Karpas-422 (cell line): ENCODE data around the gene ATP2C2. TPM values are rescaled to one million over a fixed set of nuclear protein-coding genes. Genes with fewer than 3 reads are reported as not detected.
"Not testable (repeated sequence)": the region's sequence is repeated elsewhere in the genome, so short reads cannot be mapped to it uniquely, and the experiment has no call there.

ENCODE experiments used
- DNase-seq: peaks from one replicate; pipeline ENCODE4 v3.0.0-alpha.2; 2015
- H2AFZ ChIP-seq: fragments of 200-600 bp; sonication (generic); 2 replicates; pipeline ENCODE4 v1.6.1; 2014; ENCODE audit warnings: antibody characterized with exemption, low read length, mixed read lengths
- H3K27ac ChIP-seq: fragments of 200-600 bp; sonication (generic); 2 replicates; pipeline ENCODE4 v1.5.1; 2014; ENCODE audit warnings: mild to moderate bottlenecking, low read length, moderate library complexity
- H3K27me3 ChIP-seq: fragments of 200-600 bp; sonication (generic); 2 replicates; pipeline ENCODE4 v1.6.1; 2014; ENCODE audit warnings: low read length, mixed read lengths
- H3K36me3 ChIP-seq: fragments of 200-600 bp; sonication (generic); 2 replicates; pipeline ENCODE4 v1.6.1; 2014; ENCODE audit warnings: low read length, mixed read lengths; ENCODE audit not compliant: insufficient read depth
- H3K4me1 ChIP-seq: fragments of 200-600 bp; sonication (generic); 2 replicates; pipeline ENCODE4 v1.6.1; 2014; ENCODE audit warnings: mild to moderate bottlenecking, low read length, mixed read lengths
- H3K4me2 ChIP-seq: fragments of 200-600 bp; sonication (generic); 2 replicates; pipeline ENCODE4 v1.6.1; 2014; ENCODE audit warnings: low read length, low read depth, mild to moderate bottlenecking; ENCODE audit not compliant: poor library complexity, severe bottlenecking
- H3K4me3 ChIP-seq: fragments of 200-600 bp; sonication (generic); 2 replicates; pipeline ENCODE4 v1.5.1; 2014; ENCODE audit warnings: mild to moderate bottlenecking, antibody characterized with exemption, low read length, mixed read lengths
- H3K79me2 ChIP-seq: fragments of 200-600 bp; sonication (generic); 2 replicates; pipeline ENCODE4 v1.6.1; 2014; ENCODE audit warnings: mild to moderate bottlenecking, low read length, mixed read lengths
- H3K9ac ChIP-seq: fragments of 200-600 bp; sonication (generic); 2 replicates; pipeline ENCODE4 v1.6.0; 2014; ENCODE audit warnings: low read length
- H3K9me2 ChIP-seq: fragments of 200-600 bp; sonication (generic), shearing (Covaris generic); replicated peaks from 2 replicates; pipeline ENCODE4 v1.6.0; 2014; ENCODE audit warnings: mild to moderate bottlenecking, low read length, moderate library complexity; ENCODE audit not compliant: insufficient read depth
- H3K9me3 ChIP-seq: fragments of 300-700, 200-600 bp; sonication (generic); 2 replicates; pipeline ENCODE4 v1.6.1; 2014; ENCODE audit warnings: low read length, mixed read lengths
- H4K20me1 ChIP-seq: fragments of 200-600 bp; sonication (generic); 2 replicates; pipeline ENCODE4 v1.6.1; 2014; ENCODE audit warnings: mild to moderate bottlenecking, antibody characterized with exemption, low read length, low read depth; ENCODE audit not compliant: insufficient read depth
- total RNA-seq: library from RNA; depleted of rRNA; stranded (reverse); fragments of >200 nt; shearing (Covaris generic); gene quantifications from 2 replicates; pipeline ENCODE4 v1.2.3, GENCODE V29; 2014; ENCODE audit warnings: low replicate concordance

The ATP2C2 gene
- total RNA-seq, 1 experiment from 2014 or later: not detected

DNA sequence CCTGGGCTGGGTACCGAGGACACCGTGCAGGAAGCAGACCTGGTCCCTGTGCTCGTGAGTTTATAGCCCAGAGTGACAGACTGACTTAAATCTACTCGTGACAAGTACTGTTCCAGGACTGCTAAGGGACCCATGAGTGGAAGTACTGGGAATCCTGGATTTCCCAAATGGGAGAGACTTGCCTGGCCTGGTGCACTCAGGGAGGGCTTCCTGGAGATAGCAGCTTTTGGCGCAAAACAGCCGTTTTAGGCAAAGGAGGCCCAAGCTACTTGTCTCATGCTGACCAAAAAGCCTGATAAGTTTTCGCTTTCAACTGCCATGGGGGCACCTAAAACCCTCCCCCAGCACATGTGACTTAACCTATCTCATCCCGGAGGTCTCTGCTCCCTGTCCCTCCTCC lies 51.4 kb downstream of the ATP2C2 start:
- no peaks in the 10 kb centered on the region for H3K4me1 ChIP-seq
- H3K9ac ChIP-seq: no peak overlapping the region
- no peak for DNase-seq
- H3K79me2 ChIP-seq: no peaks in the 10 kb centered on the region
- H4K20me1 ChIP-seq: no peaks in the 10 kb centered on the region; the same call in 1 of the 2 replicates
- H3K9me2 ChIP-seq: no peaks in the 10 kb centered on the region
- H3K27me3 ChIP-seq: no peaks in the 10 kb centered on the region
- no peak overlapping the region for H3K4me3 ChIP-seq
- H3K4me2 ChIP-seq: no peak overlapping the region
- no peak overlapping the region for H2AFZ ChIP-seq
- no peak overlapping the region for H3K27ac ChIP-seq
- peaks cover 3% of the 10 kb centered on the region; the same call in 1 of the 2 replicates for H3K9me3 ChIP-seq
- H3K36me3 ChIP-seq: no peaks in the 10 kb centered on the region

DNA sequence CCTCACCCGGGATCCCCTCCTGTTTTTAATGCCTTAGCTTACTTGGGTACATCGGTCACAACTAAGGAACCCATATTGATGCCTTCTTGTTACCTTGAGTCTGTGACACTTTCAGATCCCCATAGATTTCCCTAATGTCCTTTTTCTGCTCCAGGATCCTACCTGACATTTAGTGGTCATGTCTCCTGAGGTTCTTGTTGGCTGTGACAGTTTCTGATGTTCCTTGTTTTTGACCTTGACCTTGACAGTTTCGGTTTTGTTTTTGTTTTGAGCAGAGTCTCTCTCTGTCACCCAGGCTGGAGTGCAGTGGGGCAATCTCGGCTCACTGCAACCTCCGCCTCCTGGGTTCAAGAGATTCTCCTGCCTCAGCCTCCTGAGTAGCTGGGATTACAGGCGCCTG lies 52.2 kb downstream of the ATP2C2 start:
- not testable (repeated sequence) for H3K9me3 ChIP-seq, H4K20me1 ChIP-seq, H3K27me3 ChIP-seq, H2AFZ ChIP-seq, H3K4me1 ChIP-seq, H3K36me3 ChIP-seq, H3K79me2 ChIP-seq, H3K27ac ChIP-seq, H3K4me3 ChIP-seq, H3K4me2 ChIP-seq, DNase-seq, H3K9ac ChIP-seq, H3K9me2 ChIP-seq

DNA sequence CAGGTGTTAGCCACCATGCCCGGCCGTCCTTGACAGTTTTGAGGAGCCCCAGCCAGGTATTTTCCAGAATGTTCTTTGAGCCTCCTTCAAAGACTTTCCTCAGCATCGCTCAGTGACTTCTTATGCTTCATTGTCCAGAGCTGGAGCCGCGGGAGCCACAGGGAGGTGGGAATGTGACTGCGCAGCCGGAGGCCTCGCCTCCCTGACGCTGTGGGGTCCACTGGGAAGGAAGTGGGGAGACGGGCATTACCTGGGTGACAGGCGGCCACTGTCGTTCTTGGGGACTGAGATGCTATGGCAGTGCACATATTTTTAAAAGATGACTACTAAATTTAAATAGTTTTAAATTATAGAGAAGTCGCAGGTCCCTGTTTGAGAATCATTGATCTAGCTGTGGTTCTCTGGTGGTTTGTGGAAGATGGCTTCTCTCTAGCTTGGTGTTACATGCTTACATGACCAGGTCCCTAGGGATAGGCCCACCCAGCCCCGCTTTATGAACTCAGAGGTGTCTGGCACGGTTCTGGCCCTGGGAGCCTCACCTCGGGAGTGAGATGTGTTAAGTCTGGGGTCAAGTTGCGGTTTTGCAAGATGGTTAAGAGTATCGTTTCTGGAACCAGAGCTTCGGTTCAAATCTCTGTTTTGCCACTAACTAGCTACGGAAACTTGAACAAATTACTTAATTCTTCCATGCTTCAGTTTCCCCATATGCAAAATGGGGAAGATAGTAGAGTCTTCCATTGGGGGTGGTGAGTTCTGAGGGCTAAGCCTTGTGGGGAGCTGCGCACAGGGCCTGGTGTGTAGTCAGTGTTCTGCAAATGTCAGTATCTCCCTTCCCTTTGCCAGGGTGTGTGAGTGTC lies 53.0 kb downstream of the ATP2C2 start:
- H3K4me1 ChIP-seq: no peaks in the 10 kb centered on the region
- H3K27ac ChIP-seq: no peak overlapping the region
- H3K9me3 ChIP-seq: peaks cover 3% of the 10 kb centered on the region; the same call in 1 of the 2 replicates
- H3K79me2 ChIP-seq: no peaks in the 10 kb centered on the region
- no peak overlapping the region for H3K9ac ChIP-seq
- no peak overlapping the region for H3K4me3 ChIP-seq
- no peaks in the 10 kb centered on the region for H3K9me2 ChIP-seq
- no peak for DNase-seq
- H4K20me1 ChIP-seq: no peaks in the 10 kb centered on the region
- H3K27me3 ChIP-seq: no peaks in the 10 kb centered on the region
- no peak overlapping the region for H2AFZ ChIP-seq
- no peak overlapping the region for H3K4me2 ChIP-seq
- H3K36me3 ChIP-seq: no peaks in the 10 kb centered on the region

DNA sequence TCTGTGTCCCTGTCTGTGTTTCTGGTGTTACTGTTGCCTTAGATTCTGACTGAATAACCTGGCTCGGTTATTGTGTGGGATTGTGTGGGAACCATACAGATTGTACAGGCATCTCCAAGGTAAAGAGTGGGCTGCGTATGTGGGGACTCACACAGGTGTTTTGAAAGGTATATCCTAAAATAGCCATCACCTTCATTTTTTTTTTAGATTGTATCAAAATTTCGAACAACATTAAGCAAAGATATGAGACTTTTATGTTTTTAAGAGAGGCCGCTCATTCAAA lies 53.5 kb downstream of the ATP2C2 start:
- Histone ChIP-seq H3K4me3 (no peak overlapping the region), H3K9me2 (no peaks in the 10 kb centered on the region), H3K9ac (no peak overlapping the region), H2AFZ (no peak overlapping the region), H3K27me3 (no peaks in the 10 kb centered on the region), H3K27ac (no peak overlapping the region), H3K4me2 (no peak overlapping the region), H4K20me1 (no peaks in the 10 kb centered on the region), H3K36me3 (no peaks in the 10 kb centered on the region), H3K4me1 (no peaks in the 10 kb centered on the region), H3K9me3 (peaks cover 3% of the 10 kb centered on the region; the same call in 1 of the 2 replicates), H3K79me2 (no peaks in the 10 kb centered on the region)
- DNase-seq: no peak

DNA sequence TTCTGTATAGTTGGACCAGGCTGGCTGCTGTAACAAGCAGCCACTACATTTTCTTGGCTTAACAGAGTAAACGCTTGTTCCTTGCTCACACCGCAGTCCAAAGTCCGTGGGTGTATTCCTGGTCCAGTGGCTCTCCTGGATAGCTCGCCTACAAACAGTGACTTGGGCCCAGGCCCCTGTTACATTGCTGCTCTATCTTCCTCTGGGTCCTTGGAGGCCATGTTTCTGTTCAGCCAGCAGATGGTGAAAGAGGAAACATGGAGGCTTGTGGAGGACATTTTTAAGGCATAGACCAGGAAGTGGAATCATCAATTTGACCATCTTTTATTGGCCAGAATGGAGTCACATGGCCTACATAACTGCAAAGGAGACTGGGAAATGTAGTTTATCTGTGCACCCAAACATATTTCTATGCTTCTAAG lies 55.1 kb downstream of the ATP2C2 start:
- no peaks in the 10 kb centered on the region for H3K79me2 ChIP-seq
- H4K20me1 ChIP-seq: no peaks in the 10 kb centered on the region
- H3K27ac ChIP-seq: no peak overlapping the region
- peak; percentile 87 for DNase-seq
- peaks cover 3% of the 10 kb centered on the region; the same call in 1 of the 2 replicates for H3K9me3 ChIP-seq
- H3K4me2 ChIP-seq: no peak overlapping the region
- no peaks in the 10 kb centered on the region for H3K36me3 ChIP-seq
- peak overlapping the region; percentile 96 for H2AFZ ChIP-seq
- H3K4me3 ChIP-seq: no peak overlapping the region
- H3K27me3 ChIP-seq: no peaks in the 10 kb centered on the region
- H3K9me2 ChIP-seq: no peaks in the 10 kb centered on the region
- no peak overlapping the region for H3K9ac ChIP-seq
- no peaks in the 10 kb centered on the region for H3K4me1 ChIP-seq

- Histone ChIP-seq H3K27ac (no peak overlapping the region), H3K4me3 (no peak overlapping the region)
Observed at GRCh38 chr16:84425696-84426095, 57.4 kb downstream of the ATP2C2 start.

GRCh38 chr16:84426804-84427203 lies 58.5 kb downstream of the ATP2C2 start:
- H3K4me2 ChIP-seq: no peak overlapping the region
- H3K4me3 ChIP-seq: no peak overlapping the region
- no peaks in the 10 kb centered on the region for H3K27me3 ChIP-seq
- H2AFZ ChIP-seq: no peak overlapping the region
- H3K36me3 ChIP-seq: no peaks in the 10 kb centered on the region
- no peaks in the 10 kb centered on the region for H4K20me1 ChIP-seq
- H3K4me1 ChIP-seq: no peaks in the 10 kb centered on the region
- DNase-seq: no peak
- H3K9me2 ChIP-seq: no peaks in the 10 kb centered on the region
- H3K9me3 ChIP-seq: peaks cover 3% of the 10 kb centered on the region; the same call in 1 of the 2 replicates
- no peaks in the 10 kb centered on the region for H3K79me2 ChIP-seq
- no peak overlapping the region for H3K9ac ChIP-seq
- no peak overlapping the region for H3K27ac ChIP-seq

More at GRCh38 chr16:84425696-84426095, 57.4 kb downstream of the ATP2C2 start:
- no peaks in the 10 kb centered on the region for H3K9me2 ChIP-seq
- H3K79me2 ChIP-seq: no peaks in the 10 kb centered on the region
- H3K9ac ChIP-seq: no peak overlapping the region
- peaks cover 3% of the 10 kb centered on the region; the same call in 1 of the 2 replicates for H3K9me3 ChIP-seq
- H3K4me1 ChIP-seq: no peaks in the 10 kb centered on the region
- no peak for DNase-seq
- H3K36me3 ChIP-seq: no peaks in the 10 kb centered on the region
- H3K27me3 ChIP-seq: no peaks in the 10 kb centered on the region
- H4K20me1 ChIP-seq: no peaks in the 10 kb centered on the region
- no peak overlapping the region for H2AFZ ChIP-seq
- no peak overlapping the region for H3K4me2 ChIP-seq

- H3K27me3 ChIP-seq: no peaks in the 10 kb centered on the region
- H3K4me1 ChIP-seq: no peaks in the 10 kb centered on the region
- H3K9ac ChIP-seq: no peak overlapping the region
- no peak overlapping the region for H3K4me2 ChIP-seq
- H3K4me3 ChIP-seq: no peak overlapping the region
- H2AFZ ChIP-seq: no peak overlapping the region
- no peak overlapping the region for H3K27ac ChIP-seq
- peaks cover 3% of the 10 kb centered on the region; the same call in 1 of the 2 replicates for H3K9me3 ChIP-seq
- no peaks in the 10 kb centered on the region for H3K9me2 ChIP-seq
- H4K20me1 ChIP-seq: no peaks in the 10 kb centered on the region
- H3K36me3 ChIP-seq: no peaks in the 10 kb centered on the region
- DNase-seq: no peak
- no peaks in the 10 kb centered on the region for H3K79me2 ChIP-seq
Observed at GRCh38 chr16:84427553-84427952, 59.2 kb downstream of the ATP2C2 start.
